Parathyroid adenoma (tissue), 2 donors: ENCODE results near the gene USP22.

Experiments
- H2AFZ ChIP-seq: fragments of 300-600 bp; sonication (generic); one replicate; pipeline ENCODE4 v1.7.0; 2017; ENCODE audit warnings: antibody characterized with exemption, mild to moderate bottlenecking
- H3K27ac ChIP-seq: fragments of 300-600 bp; sonication (generic); one replicate; pipeline ENCODE4 v1.7.0; 2017
- H3K27me3 ChIP-seq: fragments of 300-600 bp; sonication (generic); one replicate; pipeline ENCODE4 v1.7.0; 2017; ENCODE audit warnings: low read length; ENCODE audit not compliant: control insufficient read depth, insufficient read depth
- H3K36me3 ChIP-seq: fragments of 300-600 bp; sonication (generic); one replicate; pipeline ENCODE4 v1.7.0; 2017; ENCODE audit warnings: low read length; ENCODE audit not compliant: control insufficient read depth, insufficient read depth
- H3K4me1 ChIP-seq: fragments of 300-600 bp; sonication (generic); one replicate; pipeline ENCODE4 v1.7.0; 2017; ENCODE audit warnings: control low read depth
- H3K4me2 ChIP-seq: fragments of 300-600 bp; sonication (generic); one replicate; pipeline ENCODE4 v1.7.0; 2017; ENCODE audit warnings: low read length
- H3K4me3 ChIP-seq: fragments of 300-600 bp; sonication (generic); one replicate; pipeline ENCODE4 v1.7.0; 2017; ENCODE audit warnings: low read depth, low read length
- H3K79me2 ChIP-seq: fragments of 300-600 bp; sonication (generic); one replicate; pipeline ENCODE4 v1.7.0; 2017; ENCODE audit warnings: control low read depth
- H3K9ac ChIP-seq: fragments of 300-600 bp; sonication (generic); one replicate; pipeline ENCODE4 v1.7.0; 2017; ENCODE audit warnings: mild to moderate bottlenecking
- H3K9me3 ChIP-seq: fragments of 300-600 bp; sonication (generic); one replicate; pipeline ENCODE4 v1.7.0; 2017; ENCODE audit warnings: low read length; ENCODE audit not compliant: control insufficient read depth
- CTCF ChIP-seq: fragments of 300-600 bp; sonication (generic); IDR thresholded peaks from one replicate; pipeline ENCODE4 v1.7.0; 2017; ENCODE audit warnings: antibody characterized with exemption, mild to moderate bottlenecking
- donor health status: primary hyperparathyroidism.

The USP22 gene

GRCh38 chr17:21015564-21015963 is 27.2 kb downstream of the USP22 start:
- Histone ChIP-seq H3K36me3 (no peaks in the 10 kb centered on the region), H2AFZ (no peak overlapping the region), H3K9me3 (no peaks in the 10 kb centered on the region), H3K27ac (no peak overlapping the region), H3K4me2 (no peak overlapping the region), H3K27me3 (no peaks in the 10 kb centered on the region), H3K4me3 (no peak overlapping the region), H3K9ac (no peak overlapping the region), H3K4me1 (no peaks in the 10 kb centered on the region), H3K79me2 (peaks cover 79% of the 10 kb centered on the region)
- no peak for TF ChIP-seq CTCF

GRCh38 chr17:21014498-21014897 is 28.3 kb downstream of the USP22 start:
- Histone ChIP-seq H3K9me3 (no peaks in the 10 kb centered on the region), H3K79me2 (peaks cover 70% of the 10 kb centered on the region), H3K4me1 (no peaks in the 10 kb centered on the region), H3K4me2 (no peak overlapping the region), H3K36me3 (no peaks in the 10 kb centered on the region), H2AFZ (no peak overlapping the region), H3K9ac (no peak overlapping the region), H3K27ac (no peak overlapping the region), H3K4me3 (no peak overlapping the region), H3K27me3 (no peaks in the 10 kb centered on the region)
- no peak for TF ChIP-seq CTCF

GRCh38 chr17:21013983-21014382 is 28.8 kb downstream of the USP22 start:
- H3K4me1 ChIP-seq, result no peaks in the 10 kb centered on the region
- no peak overlapping the region for H2AFZ ChIP-seq
- peaks cover 68% of the 10 kb centered on the region for H3K79me2 ChIP-seq
- H3K27me3 ChIP-seq, result no peaks in the 10 kb centered on the region
- no peak overlapping the region for H3K9ac ChIP-seq
- no peaks in the 10 kb centered on the region for H3K36me3 ChIP-seq
- H3K9me3 ChIP-seq, result no peaks in the 10 kb centered on the region
- H3K4me2 ChIP-seq, result no peak overlapping the region
- H3K27ac ChIP-seq, result no peak overlapping the region
- TF ChIP-seq CTCF, result no peak
- no peak overlapping the region for H3K4me3 ChIP-seq

- H3K79me2 ChIP-seq, result peaks cover 60% of the 10 kb centered on the region
- no peaks in the 10 kb centered on the region for H3K36me3 ChIP-seq
- H3K9me3 ChIP-seq, result no peaks in the 10 kb centered on the region
- no peaks in the 10 kb centered on the region for H3K4me1 ChIP-seq
- no peak overlapping the region for H3K9ac ChIP-seq
- H2AFZ ChIP-seq, result no peak overlapping the region
- H3K27ac ChIP-seq, result no peak overlapping the region
- no peak overlapping the region for H3K4me3 ChIP-seq
- no peaks in the 10 kb centered on the region for H3K27me3 ChIP-seq
- TF ChIP-seq CTCF, result no peak
- H3K4me2 ChIP-seq, result no peak overlapping the region
Measured at GRCh38 chr17:21012736-21013135, 30.1 kb downstream of the USP22 start.

GRCh38 chr17:21010705-21011596 is 31.9 kb downstream of the USP22 start:
- H3K4me1 ChIP-seq, result no peaks in the 10 kb centered on the region
- peaks cover 42% of the 10 kb centered on the region for H3K79me2 ChIP-seq
- no peak overlapping the region for H2AFZ ChIP-seq
- H3K27ac ChIP-seq, result no peak overlapping the region
- H3K9ac ChIP-seq, result no peak overlapping the region
- no peaks in the 10 kb centered on the region for H3K36me3 ChIP-seq
- H3K4me2 ChIP-seq, result no peak overlapping the region
- no peak for TF ChIP-seq CTCF
- H3K4me3 ChIP-seq, result no peak overlapping the region
- no peaks in the 10 kb centered on the region for H3K27me3 ChIP-seq
- no peaks in the 10 kb centered on the region for H3K9me3 ChIP-seq
